Stimulated activated naive CD8-positive, alpha-beta T cell treated with anti-CD3 and anti-CD28 coated beads, Interleukin-15, amount 100 ng/mL, for 72 hours (primary cell): ENCODE results near the gene BCAS2.
"Not testable (repeated sequence)": the region's sequence is repeated elsewhere in the genome, so short reads cannot be mapped to it uniquely, and the experiment has no call there.

ENCODE experiments used
- ATAC-seq: fragments of 150-1000 bp; cut with Tn5 transposase; 2 replicates; pipeline ENCODE4 v1.10.0; 2021; ENCODE audit warnings: mild to moderate bottlenecking, moderate library complexity
- DNase-seq, 2 donors: peaks; one replicate each; pipeline ENCODE4 v3.0.0; 2021 to 2022
- H3K27ac Mint-ChIP-seq, 2 donors: one replicate each; pipeline ENCODE4 v1.8.0; 2022; ENCODE audit warnings: mild to moderate bottlenecking in 2 of 2, mixed read lengths in 2 of 2, moderate library complexity in 2 of 2
- H3K27me3 Mint-ChIP-seq: one replicate; pipeline ENCODE4 v1.8.0; 2022; ENCODE audit warnings: mixed read lengths
- H3K4me1 Mint-ChIP-seq: one replicate; pipeline ENCODE4 v1.8.0; 2022; ENCODE audit warnings: mild to moderate bottlenecking, mixed read lengths
- H3K4me3 Mint-ChIP-seq, 2 donors: one replicate each; pipeline ENCODE4 v1.8.0; 2022; ENCODE audit warnings: mild to moderate bottlenecking in 2 of 2, mixed read lengths in 2 of 2, moderate library complexity in 1 of 2
- H3K9me3 Mint-ChIP-seq, 2 donors: one replicate each; pipeline ENCODE4 v1.8.0; 2022; ENCODE audit warnings: mixed read lengths in 2 of 2

Gene BCAS2

DNA sequence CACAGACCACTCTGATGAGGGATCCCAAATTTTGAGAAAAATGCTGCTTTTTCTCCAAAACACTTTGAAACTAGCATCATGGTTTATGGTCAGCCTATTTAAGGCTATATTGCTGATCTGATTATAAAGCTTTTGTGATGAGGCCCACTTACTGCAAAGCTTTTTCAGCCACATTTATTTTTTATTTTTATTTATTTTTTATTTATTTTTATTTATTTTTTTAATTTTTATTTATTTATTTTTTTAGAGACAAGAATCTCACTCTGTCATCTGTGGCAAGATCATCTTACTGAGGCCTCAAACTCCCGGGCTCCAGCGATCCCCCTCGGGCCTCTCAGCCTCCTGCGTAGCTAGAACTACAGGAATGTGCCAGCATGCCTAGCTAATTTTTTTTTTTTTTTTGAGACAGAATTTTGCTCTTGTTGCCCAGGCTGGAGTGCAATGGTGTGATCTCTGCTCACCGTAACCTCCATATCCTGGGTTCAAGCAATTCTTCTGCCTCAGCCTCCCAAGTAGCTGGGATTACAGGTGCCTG is 5.2 kb upstream of the BCAS2 start:
- H3K27me3 Mint-ChIP-seq = no peaks in the 10 kb centered on the region
- no peak overlapping the region for H3K4me3 Mint-ChIP-seq
- H3K9me3 Mint-ChIP-seq = peaks cover 0 to 7% of the 10 kb centered on the region in 2 donors
- DNase-seq (no peak), ATAC-seq (no peak)
- H3K27ac Mint-ChIP-seq = no peak overlapping the region
- H3K4me1 Mint-ChIP-seq = peaks cover 12% of the 10 kb centered on the region

DNA sequence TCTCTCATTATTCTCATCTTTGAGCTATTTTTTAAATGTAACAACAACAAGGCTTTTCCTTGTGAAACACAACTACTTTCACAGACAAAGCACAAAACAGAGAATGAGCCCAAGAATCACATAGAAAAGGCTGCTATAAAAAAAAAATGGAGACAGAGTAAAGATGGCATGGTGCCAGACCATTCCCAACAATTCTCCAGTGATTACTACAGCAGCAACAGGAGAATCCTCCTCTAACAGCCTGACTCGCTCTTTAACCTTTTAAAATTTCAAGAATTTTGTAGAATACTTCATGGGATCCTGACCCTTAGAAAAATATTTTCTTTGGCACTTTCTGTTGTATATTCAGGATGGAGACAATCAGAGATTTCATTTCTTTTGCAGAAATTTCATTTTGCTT is 3.8 kb upstream of the BCAS2 start:
- peaks cover 0 to 7% of the 10 kb centered on the region in 2 donors for H3K9me3 Mint-ChIP-seq
- H3K27ac Mint-ChIP-seq = no peak overlapping the region
- H3K4me3 Mint-ChIP-seq = no peak overlapping the region
- DNase-seq (no peak), ATAC-seq (no peak)
- H3K27me3 Mint-ChIP-seq = no peaks in the 10 kb centered on the region
- H3K4me1 Mint-ChIP-seq = peaks cover 13% of the 10 kb centered on the region

DNA sequence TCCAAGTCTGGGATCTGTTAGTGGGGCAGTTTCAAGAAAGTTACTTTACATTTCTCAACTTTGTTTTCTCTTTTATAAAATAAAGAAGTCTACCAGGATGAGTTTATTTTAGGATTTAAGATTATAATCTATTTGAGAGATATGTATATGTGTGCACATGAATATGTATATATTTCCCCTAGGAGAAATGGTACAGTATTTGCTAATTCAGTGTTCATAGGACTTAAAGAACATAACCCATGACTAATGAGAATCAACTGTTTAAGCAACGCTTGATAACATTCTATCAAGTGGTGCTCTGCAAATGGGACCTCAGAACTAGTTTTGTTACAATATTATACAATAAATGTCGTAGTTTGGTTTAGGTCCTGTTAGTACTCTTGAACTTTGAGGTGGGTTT is 7.0 kb downstream of the BCAS2 start:
- H3K27ac Mint-ChIP-seq = peak overlapping the region in 1 of 2 donors; percentile 42
- peaks cover 18% of the 10 kb centered on the region for H3K4me1 Mint-ChIP-seq
- ATAC-seq (no peak), DNase-seq (no peak)
- no peaks in the 10 kb centered on the region for H3K9me3 Mint-ChIP-seq
- no peaks in the 10 kb centered on the region for H3K27me3 Mint-ChIP-seq
- no peak overlapping the region for H3K4me3 Mint-ChIP-seq

DNA sequence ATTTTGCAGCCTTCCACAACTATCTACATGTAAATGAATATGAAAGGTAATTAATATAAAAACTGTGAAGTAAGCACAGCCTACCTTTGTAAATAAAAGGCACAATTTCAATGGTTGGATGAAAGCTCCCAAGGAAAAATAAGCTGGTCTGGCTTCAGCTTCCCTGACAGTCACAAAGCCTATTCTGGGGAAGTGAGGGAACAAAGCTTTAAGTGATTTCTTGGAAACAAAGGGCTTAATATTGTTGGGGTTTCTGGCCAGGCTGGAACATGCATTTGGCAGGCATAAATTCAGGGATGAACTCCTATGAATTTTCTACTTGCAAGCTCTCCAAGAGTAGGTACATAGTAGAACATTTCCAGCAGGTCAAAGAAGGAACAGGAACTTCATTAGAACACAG is 17.3 kb downstream of the BCAS2 start:
- H3K27me3 Mint-ChIP-seq = no peaks in the 10 kb centered on the region
- H3K4me3 Mint-ChIP-seq = no peak overlapping the region
- peaks cover 0 to 3% of the 10 kb centered on the region in 2 donors for H3K9me3 Mint-ChIP-seq
- H3K27ac Mint-ChIP-seq = no peak overlapping the region
- peaks cover 5% of the 10 kb centered on the region for H3K4me1 Mint-ChIP-seq
- DNase-seq (no peak), ATAC-seq (no peak)

DNA sequence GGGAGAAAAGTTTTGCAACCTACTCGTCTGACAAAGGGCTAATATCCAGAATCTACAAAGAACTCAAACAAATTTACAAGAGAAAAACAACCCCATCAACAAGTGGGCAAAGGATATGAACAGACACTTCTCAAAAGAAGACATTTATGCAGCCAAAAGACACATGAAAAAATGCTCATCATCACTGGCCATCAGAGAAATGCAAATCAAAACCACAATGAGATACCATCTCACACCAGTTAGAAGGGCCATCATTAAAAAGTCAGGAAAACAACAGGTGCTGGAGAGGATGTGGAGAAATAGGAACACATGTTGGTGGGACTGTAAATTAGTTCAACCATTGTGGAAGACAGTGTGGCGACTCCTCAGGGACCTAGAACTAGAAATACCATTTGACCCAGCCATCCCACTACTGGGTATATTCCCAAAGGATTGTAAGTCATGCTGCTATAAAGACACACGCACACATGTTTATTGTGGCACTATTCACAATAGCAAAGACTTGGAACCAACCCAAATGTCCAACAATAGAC is 18.4 kb downstream of the BCAS2 start:
- ATAC-seq, H3K27ac Mint-ChIP-seq, H3K27me3 Mint-ChIP-seq, H3K9me3 Mint-ChIP-seq, DNase-seq, H3K4me3 Mint-ChIP-seq, H3K4me1 Mint-ChIP-seq: not testable (repeated sequence)

DNA sequence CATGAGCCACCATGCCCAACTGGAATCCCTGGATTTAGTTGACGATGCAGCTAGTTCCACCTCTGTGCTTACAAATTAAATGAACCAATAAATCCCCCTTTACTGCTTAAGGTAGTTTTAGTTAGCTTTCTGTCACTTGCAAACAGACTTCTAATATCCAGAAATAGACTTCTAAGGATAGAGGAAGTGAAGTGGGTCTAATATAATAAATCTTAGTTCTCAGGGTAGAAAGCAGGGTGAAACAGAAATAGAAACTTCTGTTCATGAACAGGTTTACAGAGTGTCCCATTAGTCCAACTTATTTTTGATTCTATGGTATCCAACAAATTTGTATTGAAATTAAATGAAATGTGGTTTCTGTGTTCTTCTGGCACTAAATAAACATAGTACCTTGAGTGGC is 20.1 kb downstream of the BCAS2 start:
- Mint-ChIP-seq H3K4me1 (peaks cover 5% of the 10 kb centered on the region), H3K9me3 (peaks cover 0 to 3% of the 10 kb centered on the region in 2 donors), H3K27me3 (no peaks in the 10 kb centered on the region), H3K4me3 (no peak overlapping the region), H3K27ac (no peak overlapping the region)
- ATAC-seq (no peak), DNase-seq (no peak)

DNA sequence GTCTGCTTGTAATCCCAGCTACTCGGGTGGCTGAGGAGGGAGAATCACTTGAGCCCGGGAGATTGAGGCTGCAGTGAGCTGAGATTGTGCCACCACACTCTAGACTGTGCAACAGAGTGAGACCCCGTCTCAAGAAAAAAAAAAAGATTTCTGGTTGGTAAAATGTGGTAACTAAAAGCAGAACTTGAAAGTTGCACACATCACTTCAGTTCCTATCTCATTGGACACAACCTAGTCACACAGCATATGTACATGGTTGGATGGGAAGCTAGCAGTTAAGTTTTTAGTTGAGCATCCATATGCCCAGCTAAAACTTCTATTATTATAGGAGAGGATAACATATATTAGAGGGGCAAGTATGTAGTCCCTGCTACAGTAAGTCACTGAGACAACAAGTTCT is 22.1 kb downstream of the BCAS2 start:
- DNase-seq (no peak), ATAC-seq (no peak)
- H3K4me3 Mint-ChIP-seq = no peak overlapping the region
- H3K27ac Mint-ChIP-seq = no peak overlapping the region
- H3K4me1 Mint-ChIP-seq = peaks cover 5% of the 10 kb centered on the region
- no peaks in the 10 kb centered on the region for H3K27me3 Mint-ChIP-seq
- no peaks in the 10 kb centered on the region for H3K9me3 Mint-ChIP-seq

DNA sequence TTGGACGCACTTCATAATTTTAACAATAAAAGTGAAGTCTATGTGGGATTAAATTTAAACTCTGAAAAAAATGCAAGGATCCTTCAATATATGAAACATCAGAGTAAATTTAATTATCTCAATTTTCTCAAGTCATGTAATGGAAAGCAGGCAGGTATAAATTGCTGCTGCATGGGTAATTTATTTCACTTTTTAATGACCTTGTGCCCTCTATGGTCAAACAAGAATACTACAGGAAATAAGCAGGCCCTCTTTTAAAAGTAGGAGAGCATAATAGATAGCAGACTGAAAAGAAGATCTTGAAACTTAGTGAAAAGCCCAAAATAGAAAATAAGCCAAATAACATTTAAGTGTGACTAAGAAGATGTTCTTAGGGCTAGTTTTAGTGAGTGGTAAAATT is 22.9 kb downstream of the BCAS2 start:
- Mint-ChIP-seq H3K27ac (no peak overlapping the region), H3K4me3 (no peak overlapping the region), H3K4me1 (peaks cover 5% of the 10 kb centered on the region), H3K27me3 (no peaks in the 10 kb centered on the region), H3K9me3 (no peaks in the 10 kb centered on the region)
- DNase-seq (no peak), ATAC-seq (peak; percentile 50)

DNA sequence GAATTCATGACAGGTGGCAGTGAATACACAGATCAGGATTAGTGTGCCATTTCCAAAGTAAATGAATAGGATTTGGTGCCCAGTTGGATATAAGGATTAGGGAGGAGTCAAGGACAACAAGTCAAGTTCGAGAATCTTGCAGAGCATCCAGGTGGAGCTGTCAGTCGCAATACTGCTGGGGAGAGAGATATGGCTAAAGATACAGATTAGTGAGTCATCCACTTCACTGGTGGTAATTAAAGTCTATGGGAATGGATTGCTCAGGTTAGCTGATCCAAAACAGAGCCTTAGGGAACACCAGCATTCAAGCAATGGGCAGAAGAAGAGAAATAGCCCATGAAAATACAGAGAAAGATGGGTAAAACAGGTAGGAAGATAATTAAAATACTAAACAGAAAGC is 26.8 kb downstream of the BCAS2 start:
- H3K4me3 Mint-ChIP-seq = no peak overlapping the region
- H3K27me3 Mint-ChIP-seq = no peaks in the 10 kb centered on the region
- DNase-seq (no peak), ATAC-seq (no peak)
- no peaks in the 10 kb centered on the region for H3K9me3 Mint-ChIP-seq
- no peak overlapping the region for H3K27ac Mint-ChIP-seq
- no peaks in the 10 kb centered on the region for H3K4me1 Mint-ChIP-seq

DNA sequence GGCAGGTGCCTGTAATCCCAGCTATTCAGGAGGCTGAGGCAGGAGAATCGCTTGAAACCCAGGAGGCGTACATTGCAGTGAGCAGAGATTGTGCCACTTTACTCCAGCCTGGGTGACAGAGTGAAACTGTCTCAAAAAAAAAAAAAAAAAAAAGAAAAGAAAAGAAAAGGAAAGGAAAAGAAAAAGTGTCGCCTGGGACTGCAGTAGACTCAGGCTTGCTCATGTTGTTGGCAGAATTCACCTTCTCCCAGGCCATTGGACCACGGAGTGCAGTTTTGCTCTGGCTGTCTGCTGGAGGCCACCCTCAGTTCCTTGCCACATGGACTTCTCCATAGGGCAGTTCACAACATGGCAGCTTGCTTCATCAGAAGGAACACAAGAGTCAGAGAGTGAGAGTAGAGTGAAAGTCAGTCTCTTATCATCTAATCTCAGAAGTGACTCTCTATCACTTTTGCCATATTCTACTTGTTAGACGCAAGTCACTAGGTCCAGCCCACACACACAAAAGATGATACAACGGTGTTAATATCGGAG is 29.2 kb downstream of the BCAS2 start:
- Mint-ChIP-seq H3K27ac (no peak overlapping the region), H3K4me3 (no peak overlapping the region), H3K4me1 (no peaks in the 10 kb centered on the region), H3K9me3 (no peaks in the 10 kb centered on the region), H3K27me3 (no peaks in the 10 kb centered on the region)
- ATAC-seq = no peak
- no peak for DNase-seq

DNA sequence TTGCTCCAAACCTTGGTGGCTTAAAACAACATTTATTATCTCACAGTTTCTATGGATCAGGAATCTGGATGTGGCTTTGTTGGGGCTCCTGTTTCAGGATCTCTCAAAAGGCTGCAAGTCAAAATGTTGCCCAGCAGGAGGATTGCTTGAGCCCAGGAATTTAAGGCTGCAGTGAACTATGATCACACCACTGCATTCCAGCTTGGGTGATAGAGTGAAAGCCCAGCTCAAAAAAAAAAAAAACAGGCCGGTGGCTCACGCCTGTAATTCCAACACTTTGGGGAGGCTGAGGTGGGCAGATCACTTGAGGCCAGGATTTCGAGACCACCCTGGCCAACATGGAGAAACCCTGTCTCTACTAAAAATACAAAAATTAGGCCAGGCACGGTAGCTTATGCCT is 30.0 kb downstream of the BCAS2 start:
- ATAC-seq (no peak), DNase-seq (no peak)
- Mint-ChIP-seq H3K4me1 (no peaks in the 10 kb centered on the region), H3K27ac (no peak overlapping the region), H3K4me3 (no peak overlapping the region), H3K27me3 (no peaks in the 10 kb centered on the region), H3K9me3 (no peaks in the 10 kb centered on the region)

DNA sequence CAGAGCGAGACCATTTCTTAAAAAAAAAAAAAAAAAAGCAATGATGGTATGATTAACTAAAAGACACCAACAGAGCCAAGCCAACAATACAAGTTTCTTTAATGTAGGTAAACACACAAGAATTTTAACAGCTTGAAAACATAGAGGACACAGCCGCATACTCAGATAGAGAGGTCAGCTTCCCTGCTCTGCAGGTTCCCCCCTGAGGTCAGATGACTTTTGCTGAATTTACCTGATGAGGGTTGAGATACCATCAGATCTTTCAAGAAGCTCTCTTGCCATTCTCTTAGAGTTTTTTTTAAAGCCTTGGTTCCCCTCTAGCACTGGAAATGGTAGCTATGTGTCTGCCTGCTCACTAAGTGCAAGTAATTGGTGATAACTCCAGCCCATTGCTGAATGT is 31.1 kb downstream of the BCAS2 start:
- Mint-ChIP-seq H3K9me3 (no peaks in the 10 kb centered on the region), H3K4me3 (no peak overlapping the region), H3K27me3 (no peaks in the 10 kb centered on the region), H3K27ac (no peak overlapping the region), H3K4me1 (no peaks in the 10 kb centered on the region)
- DNase-seq (no peak), ATAC-seq (no peak)

DNA sequence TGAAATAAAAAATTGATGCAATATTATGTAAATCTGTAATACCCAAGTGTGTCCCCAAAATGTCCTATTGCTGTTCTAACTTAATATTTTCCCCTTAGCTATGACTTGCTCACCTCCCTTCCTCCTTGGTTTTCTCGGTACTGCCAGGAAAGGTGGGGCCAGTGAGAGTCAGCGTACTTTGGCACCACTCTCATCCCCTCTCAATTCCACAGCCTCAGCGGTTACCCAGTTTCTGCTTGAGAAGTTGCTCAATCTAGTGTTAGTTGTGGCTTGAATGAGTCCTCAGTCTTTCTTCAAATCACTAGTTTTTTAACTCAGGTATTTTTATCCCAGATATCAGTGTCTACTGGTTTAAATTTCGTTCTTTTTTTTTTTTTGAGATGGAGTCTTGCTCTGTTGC is 32.3 kb downstream of the BCAS2 start:
- no peaks in the 10 kb centered on the region for H3K27me3 Mint-ChIP-seq
- H3K27ac Mint-ChIP-seq = no peak overlapping the region
- no peak overlapping the region for H3K4me3 Mint-ChIP-seq
- no peak for ATAC-seq
- no peak for DNase-seq
- no peaks in the 10 kb centered on the region for H3K9me3 Mint-ChIP-seq
- no peaks in the 10 kb centered on the region for H3K4me1 Mint-ChIP-seq

DNA sequence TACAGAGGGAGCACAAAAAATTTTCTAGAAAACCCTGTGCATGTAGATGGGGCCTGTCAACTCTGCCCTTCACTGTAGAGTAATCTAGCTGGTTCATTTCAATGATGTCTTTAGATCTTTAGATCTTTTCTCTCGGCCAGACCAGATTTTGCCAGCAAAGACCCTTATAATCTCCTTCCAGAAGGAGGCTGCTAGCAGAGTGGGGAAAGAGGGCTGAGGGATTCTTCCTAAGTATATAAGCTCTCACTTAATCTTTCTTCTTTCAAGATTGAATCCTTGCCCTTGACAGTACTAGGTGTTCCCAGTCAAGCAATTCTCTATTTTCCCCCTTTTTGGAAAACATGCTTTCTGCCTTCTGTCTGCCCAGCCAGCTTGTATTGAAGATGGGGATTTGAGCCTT is 34.3 kb downstream of the BCAS2 start:
- DNase-seq (no peak), ATAC-seq (no peak)
- H3K9me3 Mint-ChIP-seq = no peaks in the 10 kb centered on the region
- H3K4me3 Mint-ChIP-seq = no peak overlapping the region
- H3K4me1 Mint-ChIP-seq = no peaks in the 10 kb centered on the region
- no peak overlapping the region for H3K27ac Mint-ChIP-seq
- H3K27me3 Mint-ChIP-seq = no peaks in the 10 kb centered on the region

DNA sequence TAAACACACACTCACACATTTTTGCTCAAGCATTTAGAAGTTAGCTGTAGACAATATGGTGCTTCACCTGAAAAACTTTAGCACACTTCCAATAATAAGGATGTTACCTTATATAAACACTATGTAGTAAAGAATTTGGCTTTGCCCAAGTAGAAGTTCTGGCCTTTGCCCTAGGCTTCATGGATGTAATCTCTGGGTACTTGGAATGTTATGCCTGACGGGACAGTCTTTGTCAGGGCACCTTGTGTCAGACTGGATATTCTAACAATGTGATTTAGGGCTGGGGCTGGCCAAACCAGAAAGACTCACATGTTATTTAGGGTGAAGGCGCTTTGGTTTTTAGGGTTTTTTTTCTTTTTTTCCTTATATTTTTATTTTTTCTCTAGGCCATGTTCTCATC is 35.6 kb downstream of the BCAS2 start:
- DNase-seq = no peak
- Mint-ChIP-seq H3K27me3 (no peaks in the 10 kb centered on the region), H3K27ac (no peak overlapping the region), H3K9me3 (no peaks in the 10 kb centered on the region), H3K4me3 (no peak overlapping the region), H3K4me1 (no peaks in the 10 kb centered on the region)
- no peak for ATAC-seq

DNA sequence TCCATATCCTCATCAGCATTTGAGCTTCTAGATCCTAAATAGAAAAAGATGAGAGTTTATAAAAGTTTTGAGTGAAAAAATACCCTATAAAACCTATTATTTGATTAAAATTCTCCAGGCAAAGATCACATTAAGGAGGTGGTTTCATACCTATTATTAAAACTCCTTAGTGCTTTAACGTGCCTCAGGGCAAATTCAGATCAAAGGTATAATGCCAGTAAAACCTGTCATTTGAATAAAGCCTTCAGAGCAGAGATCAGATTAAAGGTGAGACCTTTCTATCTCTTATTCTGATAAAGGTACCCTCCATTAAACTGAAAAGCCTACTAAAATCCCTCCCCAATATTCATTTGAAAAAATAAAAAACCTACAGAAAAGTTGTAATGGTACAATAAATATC is 36.1 kb downstream of the BCAS2 start:
- no peak for ATAC-seq
- no peak overlapping the region for H3K27ac Mint-ChIP-seq
- no peaks in the 10 kb centered on the region for H3K27me3 Mint-ChIP-seq
- DNase-seq = no peak
- H3K4me3 Mint-ChIP-seq = no peak overlapping the region
- no peaks in the 10 kb centered on the region for H3K4me1 Mint-ChIP-seq
- no peaks in the 10 kb centered on the region for H3K9me3 Mint-ChIP-seq

DNA sequence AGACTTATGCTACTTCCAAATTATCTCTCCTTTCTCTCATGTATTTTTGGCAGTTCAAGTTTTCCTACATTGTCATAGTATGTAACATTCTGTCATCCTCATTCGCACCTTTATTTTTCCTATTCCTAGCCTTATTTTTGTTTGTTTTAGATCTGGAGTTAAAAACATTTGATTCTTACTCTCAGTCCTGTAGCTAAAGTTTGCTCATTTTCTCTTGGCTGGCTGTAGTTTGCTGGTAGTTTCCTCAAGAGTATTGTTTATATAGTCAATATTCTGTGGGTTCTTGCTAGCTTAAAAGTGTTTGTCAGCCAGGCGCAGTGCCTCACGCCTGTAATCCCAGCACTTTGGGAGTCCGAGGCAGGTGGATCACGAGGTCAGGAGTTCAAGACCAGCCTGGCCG is 40.6 kb downstream of the BCAS2 start:
- DNase-seq = no peak
- Mint-ChIP-seq H3K27ac (no peak overlapping the region), H3K4me1 (no peaks in the 10 kb centered on the region), H3K27me3 (no peaks in the 10 kb centered on the region), H3K4me3 (no peak overlapping the region), H3K9me3 (no peaks in the 10 kb centered on the region)
- ATAC-seq = no peak
